GM19035 (cell line): Measurements from ENCODE around the gene HTR4.
"Not testable (repeated sequence)": the region's sequence is repeated elsewhere in the genome, so short reads cannot be mapped to it uniquely, and the experiment has no call there.

Experiments
- ATAC-seq: cut with Tn5 transposase; IDR thresholded peaks from one replicate; pipeline ENCODE4 v1.9.1; 2021; ENCODE audit not compliant: unreplicated experiment

Gene HTR4, protein sequence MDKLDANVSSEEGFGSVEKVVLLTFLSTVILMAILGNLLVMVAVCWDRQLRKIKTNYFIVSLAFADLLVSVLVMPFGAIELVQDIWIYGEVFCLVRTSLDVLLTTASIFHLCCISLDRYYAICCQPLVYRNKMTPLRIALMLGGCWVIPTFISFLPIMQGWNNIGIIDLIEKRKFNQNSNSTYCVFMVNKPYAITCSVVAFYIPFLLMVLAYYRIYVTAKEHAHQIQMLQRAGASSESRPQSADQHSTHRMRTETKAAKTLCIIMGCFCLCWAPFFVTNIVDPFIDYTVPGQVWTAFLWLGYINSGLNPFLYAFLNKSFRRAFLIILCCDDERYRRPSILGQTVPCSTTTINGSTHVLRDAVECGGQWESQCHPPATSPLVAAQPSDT

DNA sequence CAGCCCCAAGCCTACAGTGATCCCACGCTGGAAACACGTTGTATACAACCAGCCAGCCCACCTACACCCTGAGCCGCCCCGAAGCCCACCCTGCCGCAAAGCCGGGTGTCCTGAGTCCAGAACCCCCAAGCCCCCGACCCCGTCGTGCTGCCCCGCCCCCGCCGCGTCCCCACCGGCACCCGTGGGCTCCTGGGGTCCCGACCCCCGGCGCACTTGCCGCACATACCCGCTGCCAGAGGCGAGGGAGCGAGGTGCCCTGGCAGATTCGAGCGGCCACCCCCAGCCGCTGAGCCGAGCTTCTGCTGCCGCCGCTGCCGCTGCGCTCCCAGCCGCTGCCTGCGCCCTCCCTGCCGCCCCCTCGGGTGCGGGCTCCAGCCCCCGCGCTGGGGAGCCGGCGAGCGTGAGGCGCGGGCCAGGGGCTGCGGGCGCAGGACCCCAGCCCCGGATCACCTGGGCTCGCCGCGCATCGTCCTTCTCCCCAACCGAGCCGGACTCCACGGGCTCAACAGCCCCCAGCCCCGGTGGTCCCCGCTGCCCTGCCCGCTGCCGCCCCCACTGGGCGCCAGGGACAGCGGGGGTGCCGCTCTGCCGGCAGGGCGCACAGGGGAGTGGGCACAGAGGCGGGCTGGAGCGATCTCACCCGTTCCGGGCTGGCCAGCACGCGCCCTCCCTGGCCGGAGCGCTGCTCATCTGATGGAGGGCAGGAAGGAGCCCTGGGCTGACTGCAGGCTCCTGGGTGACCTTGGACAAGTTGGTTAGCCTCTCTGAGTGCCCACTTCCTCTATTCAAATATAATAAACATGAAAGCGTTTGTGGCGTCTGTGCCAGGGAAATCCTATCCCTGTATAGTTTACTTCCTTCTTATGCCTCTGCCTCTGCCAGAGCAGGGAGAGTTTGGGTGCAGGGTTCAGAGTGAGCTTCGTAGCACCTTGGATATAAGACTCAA lies at the start of gene HTR4:
Gene HTR4 (minus strand): TSS at position 692 of the 946 bp plus-strand sequence. CDS start 17,513 bp downstream, outside the sequence.
- ATAC-seq = no peak

DNA sequence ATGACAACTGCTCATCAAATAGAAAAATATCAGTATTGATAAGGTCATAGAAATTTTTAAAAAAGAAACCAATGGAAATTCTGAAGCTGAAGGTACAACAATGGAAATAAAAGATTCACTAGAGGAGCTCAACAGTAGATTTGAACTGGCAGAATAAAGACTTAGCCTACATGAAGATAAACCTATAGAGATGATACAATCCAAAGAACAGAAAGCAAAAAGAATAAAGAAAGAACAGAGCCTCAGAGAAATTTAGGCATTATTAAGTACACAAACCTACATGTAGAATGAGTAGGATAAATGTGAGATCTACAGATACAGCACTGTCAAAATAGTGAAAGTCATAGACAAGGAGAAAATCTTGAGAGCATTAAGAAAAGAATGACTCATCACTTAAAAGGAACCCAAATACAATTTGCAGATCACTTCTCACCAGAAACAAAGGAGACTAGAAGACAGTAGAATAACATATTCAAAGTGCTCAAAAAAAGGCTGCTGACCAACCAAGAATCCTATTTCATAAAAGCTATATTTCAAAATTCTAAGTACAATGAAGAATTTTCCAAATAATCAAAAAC lies 47.8 kb upstream of the HTR4 start:
- no peak for ATAC-seq

DNA sequence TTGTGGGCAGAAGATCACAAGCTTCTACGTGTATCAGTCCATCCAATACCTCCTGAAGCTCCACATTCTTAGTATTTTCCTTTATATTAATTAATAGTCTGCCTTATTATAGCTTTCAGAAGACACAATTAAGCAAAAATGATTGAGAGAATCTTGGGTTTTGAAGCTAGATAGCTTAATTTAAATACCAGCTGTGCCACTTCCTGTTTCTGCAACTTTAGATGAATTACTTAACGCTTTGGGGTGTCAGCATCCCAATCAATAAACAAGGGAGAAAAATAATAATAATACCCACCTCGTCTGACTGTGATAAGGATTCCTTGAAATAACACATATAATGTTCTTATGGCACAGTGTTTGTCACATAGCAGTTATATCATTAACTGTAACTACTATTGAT lies 44.7 kb upstream of the HTR4 start:
- ATAC-seq = no peak

DNA sequence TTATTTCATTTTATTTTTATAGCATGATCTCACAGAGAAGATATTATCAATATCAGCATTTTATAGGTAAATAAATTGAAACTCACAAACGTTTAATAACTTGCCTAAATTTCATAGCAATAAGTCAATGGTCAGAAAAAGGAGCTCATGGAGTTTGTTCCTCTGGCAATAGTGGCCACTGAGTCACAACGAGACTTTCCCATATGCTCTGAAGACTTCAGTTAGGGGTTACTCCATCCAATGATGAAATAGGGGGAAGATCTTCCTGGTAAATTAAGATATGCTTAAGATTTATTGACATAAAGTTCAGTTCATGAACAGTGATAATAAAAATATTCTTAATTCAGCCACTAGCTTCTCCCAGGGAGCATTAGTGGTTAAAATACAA lies 43.5 kb upstream of the HTR4 start:
- no peak for ATAC-seq

DNA sequence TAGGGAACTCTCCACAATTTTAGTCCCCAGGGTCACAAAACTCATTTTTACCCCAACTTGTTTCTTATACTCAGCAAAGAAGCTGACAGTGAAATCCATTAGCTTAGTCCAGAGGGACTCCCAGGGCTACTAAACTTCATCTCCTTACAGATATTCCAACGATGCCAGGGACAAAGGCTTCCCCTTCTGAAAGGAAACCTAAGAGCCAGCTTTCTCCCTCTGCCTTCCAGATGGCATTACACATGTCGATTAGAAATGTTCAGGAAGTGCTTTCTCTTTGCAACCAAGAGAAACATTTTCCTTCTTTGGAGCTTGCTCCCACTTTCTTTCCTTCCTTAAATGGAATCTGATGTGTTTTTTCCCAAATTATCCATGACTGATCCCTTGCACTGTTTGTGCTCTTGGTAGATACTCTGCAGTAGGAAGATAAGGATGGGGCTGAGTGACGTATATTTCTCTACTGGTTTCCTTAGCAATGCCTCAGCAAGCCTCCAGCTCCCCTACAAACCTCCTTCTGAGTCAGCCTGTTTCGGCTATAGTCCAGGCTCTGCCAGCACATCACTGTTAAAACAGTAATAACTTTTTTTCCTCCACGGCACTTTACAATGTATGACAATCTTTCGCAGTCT lies 43.0 kb upstream of the HTR4 start:
- no peak for ATAC-seq

DNA sequence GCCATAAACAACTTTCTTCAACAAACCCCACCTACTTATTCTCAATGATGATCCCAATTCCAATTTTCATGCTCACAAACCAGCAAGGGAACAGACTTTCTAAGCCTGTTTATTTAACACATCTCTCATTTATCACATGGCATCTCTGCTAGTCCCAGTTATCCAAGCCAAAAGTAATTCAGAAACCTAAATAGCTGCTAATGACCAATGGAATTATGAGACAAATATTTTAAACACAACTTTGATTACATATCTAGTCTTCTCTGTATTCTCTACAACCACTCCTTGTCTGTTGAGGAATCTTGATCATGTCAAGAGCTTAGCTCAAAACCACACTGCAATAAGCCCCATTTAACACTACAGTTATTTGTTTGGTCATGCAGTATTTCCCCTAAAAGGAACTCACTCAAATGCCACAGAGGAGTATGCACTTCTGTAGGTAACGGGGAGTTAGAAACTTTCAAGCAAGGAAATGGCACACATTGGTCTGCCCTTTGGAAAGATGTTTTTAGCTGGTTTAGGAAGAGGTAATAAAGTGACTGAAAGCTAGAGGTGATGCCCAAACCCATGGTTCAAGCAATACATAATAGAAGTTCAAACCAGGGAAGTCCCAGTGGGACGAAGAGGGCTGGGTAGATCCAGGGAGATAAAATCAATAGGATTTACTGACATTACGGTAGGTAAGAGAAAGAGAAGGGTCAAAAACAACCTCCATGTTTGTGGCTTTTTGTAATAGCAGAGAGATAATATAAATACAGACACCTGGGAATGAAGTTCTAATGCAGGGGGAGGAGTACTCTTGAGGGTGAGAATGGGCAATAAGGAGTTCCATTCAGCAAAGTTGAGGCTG lies 42.1 kb upstream of the HTR4 start:
- no peak for ATAC-seq

DNA sequence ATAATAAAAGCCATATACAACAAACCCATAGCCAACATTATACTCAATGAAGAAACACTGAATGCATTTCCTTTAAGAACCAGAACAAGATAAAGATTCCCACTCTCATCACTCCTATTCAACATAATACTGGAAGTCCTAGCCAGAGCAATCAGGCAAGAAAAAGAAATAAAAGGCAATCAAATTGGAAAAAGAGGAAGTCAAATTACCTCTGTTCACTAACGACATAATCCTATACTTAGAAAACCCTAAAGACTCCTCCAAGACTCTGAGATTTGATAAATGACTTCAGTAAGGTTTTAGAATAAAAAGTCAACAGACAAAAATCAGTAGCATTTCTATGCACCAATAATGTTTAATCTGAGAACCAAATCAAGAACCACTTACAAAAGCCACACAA lies 36.6 kb upstream of the HTR4 start:
- ATAC-seq = no peak

DNA sequence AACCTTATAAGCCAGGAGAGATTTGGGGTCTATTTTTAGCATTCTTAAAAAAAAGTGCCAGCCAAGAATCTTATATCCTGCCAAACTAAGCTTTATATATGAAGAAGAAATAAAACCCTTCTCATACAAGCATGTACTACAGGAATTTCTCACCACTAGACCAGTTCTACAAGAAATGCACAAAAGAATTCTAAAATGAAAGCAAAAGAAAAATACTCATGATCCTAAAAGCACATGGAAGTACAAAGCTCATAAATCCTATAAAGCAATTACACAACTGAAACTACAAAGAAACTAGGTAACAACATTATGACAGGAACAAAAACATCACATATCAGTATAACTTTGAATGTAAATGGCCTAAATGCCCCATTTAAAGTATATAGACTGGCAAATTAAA lies 34.5 kb upstream of the HTR4 start:
- no peak for ATAC-seq

DNA sequence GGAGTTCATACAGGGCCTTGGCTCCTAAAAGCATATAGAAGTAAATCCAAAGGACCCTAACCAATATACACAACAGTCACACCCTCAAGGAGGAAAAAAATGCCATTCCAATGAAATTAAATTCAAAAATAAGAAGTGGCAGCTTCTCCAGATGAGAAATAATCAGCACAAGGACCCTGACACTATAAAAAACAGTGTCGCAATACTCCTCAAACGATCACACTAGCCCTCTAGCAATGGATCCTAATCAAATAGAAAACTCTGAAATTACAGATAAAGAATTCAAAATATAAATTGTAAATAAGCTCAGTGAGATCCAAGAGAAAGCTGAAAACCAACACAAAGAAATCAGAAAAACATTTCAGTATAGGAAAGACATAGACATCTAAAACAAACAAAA lies 33.5 kb upstream of the HTR4 start:
- no peak for ATAC-seq

DNA sequence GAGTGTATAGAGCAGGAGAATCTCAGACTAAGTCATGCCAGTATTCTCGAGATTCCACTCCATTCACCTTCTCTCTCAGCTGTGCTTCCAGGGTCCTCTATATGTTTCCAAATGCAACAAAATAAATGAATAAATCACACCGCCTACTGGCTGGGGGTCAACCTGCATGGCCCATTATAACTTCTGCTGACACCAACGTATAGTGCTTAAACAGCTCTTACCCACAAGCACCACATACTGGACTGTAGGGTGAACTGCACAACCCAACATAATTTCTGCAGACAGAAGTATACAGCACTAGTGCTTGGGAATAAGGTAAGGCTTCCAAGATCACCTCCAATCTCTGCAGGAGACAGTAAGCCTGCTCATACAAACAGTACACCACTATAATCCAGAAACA lies 33.1 kb upstream of the HTR4 start:
- peak; percentile 97 for ATAC-seq

DNA sequence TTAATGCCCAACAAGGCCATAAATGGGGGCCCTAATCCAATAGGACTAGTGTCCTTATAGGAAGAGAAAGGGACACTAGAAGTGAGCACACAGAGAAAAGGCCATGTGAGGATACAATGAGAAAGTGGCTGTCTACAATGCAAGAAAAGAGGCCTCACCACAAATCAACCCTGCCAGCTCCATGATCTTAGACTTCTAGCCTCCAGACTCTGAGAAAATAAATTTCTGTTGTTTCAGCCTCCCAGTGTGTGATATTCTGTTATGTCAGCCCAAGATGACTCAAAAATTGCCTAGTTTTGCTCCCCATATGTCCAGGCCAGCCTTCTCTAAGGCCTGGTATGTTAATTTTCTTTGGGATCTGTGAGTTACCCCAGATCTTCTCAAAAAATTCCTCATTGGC lies 32.3 kb upstream of the HTR4 start:
- no peak for ATAC-seq

DNA sequence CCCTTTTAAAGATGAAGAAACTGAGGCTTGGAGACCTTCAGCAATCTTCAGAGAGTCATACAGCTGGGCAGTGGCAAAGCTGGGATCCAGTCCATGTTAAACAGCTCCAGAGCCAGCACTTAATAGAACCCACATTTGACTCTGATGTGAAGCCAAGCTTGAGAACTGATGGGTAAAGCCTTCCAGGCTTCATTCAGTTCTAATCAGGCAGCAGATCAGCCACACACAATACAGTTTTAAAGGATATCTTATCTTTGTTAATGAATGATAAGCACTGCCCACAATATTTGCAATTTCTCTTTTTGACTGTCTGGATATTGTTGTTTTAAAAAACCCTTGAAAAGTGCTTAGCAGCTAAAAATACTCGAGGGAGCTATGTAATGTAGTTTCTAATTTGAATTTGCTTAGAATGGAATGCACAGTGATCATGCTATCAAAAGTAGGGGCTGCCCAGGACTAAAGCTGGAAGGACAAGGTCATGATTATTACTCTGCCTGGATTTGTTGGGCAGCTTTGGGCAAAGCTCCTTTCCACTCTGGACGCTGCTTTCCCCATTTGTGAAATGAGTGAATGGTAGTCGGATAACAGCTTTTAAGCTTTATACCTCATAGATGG lies 31.3 kb upstream of the HTR4 start:
- no peak for ATAC-seq

DNA sequence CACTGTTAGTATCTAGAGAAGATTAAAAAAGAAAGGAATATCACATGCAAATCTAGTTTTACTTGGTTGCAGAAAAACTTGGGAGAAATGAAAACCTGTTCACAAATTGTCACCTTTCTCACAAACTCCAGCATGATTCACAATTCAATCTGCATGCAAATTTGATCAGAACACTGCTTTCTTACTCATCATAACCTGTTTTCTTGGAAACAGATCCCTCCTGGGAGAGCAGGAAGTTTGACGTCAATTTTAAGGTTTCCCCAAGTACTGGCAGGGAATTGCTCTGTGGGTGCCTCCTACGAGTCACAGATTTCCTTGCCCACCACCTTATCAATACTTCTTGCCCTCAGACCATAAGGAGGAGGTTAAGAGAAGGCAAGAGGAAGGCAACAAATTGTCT lies 30.2 kb upstream of the HTR4 start:
- ATAC-seq = no peak

DNA sequence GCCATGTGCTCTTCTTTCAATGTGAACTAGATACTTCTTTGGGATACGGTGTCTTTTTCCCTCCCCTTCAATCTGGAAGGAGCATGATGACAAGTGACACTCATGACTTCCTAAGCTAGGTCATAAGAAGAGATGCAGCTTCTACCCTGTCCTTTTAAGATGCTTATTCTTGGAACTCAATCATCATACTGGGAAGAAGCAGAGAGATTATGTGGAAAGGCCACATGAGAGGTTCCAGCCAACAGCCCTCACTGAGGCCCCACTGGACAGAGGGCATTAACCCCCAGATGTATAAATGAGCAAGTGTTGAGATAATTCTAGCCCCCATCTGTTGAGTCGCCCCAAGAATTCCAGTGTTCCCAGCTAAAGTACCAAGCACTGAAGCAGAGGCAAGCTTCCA lies 29.3 kb upstream of the HTR4 start:
- no peak for ATAC-seq

DNA sequence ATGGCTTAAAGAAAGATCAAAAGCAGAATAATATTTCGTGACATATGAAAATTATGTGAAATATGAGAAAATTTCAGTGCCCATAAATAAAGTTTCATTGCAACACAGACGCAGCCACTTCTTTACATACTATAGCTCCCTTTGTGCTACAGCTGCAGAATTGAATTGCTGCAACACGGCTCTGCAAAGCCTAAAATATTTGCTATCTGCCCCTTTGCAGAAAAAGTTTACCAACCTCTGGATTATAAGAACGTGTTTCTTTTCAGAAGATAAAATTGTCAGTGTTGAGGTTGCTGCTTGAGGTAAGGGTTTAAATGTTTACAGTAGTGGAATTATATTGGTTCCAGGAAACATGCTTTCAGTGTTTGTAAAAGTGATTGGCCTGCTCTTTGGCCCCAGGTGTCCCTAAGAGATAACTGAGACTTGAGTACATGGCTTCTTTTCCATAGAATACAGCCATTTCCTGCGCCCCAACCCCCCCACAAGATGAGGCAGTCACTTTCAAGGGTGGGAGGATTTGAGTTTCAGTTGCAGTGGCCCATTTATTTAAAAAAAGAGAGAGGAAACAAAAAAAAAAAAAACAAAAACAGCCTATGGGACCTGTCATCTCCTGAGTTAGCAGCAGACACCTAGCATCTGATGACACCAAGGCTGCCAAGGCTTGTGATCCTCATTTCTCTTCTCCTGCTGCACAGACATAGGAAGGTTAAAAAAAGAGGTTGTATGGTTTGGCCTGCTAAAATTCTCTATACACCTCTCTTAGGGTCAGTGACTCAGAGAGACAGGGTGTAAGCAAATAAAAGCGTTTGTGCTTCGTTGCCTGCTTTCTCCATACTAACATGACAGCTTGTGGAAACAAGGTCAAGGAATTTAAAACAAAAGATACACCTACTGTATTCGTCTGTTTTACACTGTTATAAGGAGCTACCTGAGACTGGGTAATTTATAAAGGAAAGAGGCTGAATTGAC lies 28.0 kb upstream of the HTR4 start:
- no peak for ATAC-seq

DNA sequence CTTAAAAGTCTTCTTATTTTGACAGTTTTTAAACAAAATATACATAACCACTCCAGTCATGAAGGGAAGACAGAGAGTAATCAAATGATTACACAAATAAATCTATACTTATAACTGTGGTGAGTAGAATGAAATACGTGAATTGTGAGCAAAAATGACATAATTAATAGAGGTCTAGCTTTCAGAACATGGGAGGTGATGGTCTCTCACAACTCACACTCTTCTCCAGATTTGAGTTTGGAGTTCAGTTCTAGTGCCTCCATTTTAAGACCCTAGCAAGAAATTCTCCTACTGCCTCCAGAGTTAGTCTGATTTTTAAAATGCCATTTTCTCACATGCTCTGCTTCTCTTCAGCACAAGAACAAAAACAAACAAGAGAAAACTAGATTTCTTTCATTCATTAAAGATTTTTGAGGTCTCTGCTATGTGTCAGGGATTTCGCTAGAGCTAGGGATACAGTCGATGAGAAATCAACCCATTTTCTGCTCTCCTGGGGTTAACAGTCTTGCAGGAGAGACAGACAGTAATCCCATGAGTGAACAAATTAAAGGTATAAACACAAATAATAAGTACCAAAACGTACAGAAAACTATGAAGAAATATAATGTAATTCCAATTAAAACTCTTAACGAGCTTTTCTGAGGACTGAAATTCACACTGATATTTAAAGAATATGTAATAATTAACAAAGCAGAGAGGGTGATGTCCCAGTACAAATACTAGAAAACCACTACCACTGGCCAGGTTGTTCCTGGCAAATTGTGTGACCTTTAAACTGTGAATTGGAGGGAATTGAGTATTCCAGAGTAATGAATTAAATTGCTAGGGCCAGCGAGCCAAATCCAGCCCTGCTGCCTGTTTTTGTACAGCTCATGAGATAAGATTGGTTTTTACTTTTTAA lies 27.1 kb upstream of the HTR4 start:
- ATAC-seq = no peak

DNA sequence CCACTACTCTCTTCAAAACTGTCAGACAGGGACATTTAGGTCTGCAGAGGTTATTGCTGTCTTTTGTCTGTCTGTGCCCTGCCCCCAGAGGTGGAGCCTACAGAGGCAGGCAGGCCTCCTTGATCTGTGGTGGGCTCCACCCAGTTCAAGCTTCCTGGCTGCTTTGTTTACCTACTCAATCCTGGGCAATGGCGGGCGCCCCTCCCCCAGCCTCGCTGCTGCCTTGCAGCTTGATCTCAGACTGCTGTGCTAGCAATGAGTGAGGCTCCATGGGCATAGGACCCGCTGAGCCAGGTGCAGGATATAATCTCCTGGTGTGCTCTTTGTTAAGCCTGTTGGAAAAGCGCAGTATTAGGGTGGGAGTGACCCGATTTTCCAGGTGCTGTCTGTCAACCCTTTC lies 19.4 kb upstream of the HTR4 start:
- not testable (repeated sequence) for ATAC-seq

DNA sequence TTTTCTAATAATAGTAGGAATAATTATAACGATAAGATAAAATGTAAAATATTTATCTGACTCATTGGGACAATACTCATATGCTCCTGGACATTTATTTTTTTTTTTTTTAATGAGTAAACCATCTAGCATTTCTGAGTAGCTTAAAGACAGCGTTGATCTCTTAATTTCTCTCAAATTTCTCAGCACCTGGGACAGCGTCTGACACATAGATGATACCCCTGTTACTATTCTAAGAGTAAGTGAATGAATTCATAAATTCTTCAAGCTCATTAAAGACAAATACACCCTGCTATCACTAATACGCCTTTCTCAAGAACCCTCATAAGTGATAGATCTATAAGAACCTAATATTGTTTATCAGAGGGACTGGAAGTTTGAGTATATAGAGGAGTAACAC lies 12.0 kb upstream of the HTR4 start:
- ATAC-seq = no peak
